ENCODE results near the gene IRS2.

DNA sequence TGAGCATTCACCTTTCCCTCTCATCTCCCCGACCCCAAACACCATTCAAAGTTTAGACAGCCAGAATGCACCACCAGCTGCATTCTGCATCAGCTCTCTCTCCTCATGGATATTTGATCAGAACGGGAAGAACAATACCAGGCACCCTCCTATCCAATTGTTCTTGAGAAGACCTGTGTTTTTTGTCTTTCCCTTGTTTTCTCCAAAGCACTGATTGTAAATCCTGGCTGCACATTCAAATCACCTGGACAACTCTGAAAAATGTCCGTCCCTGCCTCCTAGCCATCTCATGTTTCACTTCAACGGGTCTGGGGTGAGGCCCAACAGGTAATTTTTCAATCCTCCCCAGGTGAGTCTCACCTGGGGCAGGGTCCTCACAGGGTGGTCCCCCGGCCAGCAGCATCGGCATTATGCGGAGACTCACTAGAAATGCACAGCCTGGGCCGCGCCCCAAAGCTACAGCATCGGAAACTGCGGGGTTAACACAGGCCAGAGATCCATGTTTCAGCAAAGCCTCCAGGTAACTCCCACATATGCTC lies 5.5 kb downstream of the IRS2 start:
- TF ChIP-seq, protein P1, sequence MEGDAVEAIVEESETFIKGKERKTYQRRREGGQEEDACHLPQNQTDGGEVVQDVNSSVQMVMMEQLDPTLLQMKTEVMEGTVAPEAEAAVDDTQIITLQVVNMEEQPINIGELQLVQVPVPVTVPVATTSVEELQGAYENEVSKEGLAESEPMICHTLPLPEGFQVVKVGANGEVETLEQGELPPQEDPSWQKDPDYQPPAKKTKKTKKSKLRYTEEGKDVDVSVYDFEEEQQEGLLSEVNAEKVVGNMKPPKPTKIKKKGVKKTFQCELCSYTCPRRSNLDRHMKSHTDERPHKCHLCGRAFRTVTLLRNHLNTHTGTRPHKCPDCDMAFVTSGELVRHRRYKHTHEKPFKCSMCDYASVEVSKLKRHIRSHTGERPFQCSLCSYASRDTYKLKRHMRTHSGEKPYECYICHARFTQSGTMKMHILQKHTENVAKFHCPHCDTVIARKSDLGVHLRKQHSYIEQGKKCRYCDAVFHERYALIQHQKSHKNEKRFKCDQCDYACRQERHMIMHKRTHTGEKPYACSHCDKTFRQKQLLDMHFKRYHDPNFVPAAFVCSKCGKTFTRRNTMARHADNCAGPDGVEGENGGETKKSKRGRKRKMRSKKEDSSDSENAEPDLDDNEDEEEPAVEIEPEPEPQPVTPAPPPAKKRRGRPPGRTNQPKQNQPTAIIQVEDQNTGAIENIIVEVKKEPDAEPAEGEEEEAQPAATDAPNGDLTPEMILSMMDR (IDR thresholded peaks at IDR 0.05), result no peak
- no peak for TF ChIP-seq POLR2A (IDR thresholded peaks at IDR 0.05)
- TF ChIP-seq POLR2AphosphoS5 (IDR thresholded peaks at IDR 0.05), result no peak

Measured in upper lobe of left lung (tissue), 4 donors.